ENCODE results near the gene DTX2.

GRCh38 chr7:76549025-76549854 lies 87.7 kb downstream of the DTX2 start:
- peak in 2 of 5 experiments; percentile 10 to 12 for TF ChIP-seq CTCF (IDR thresholded peaks at IDR 0.05 in 4 of 5, conservative IDR thresholded peaks at IDR 0.05 in 1 of 5)
- peak; percentile 65 to 67 for TF ChIP-seq POLR2A (IDR thresholded peaks at IDR 0.05)
